Inferior parietal cortex (tissue), 1 donor: ENCODE measurements around the gene ACSL4.
"Not testable (repeated sequence)": the region's sequence is repeated elsewhere in the genome, so short reads cannot be mapped to it uniquely, and the experiment has no call there.

Source experiments
- DNase-seq: peaks from one replicate; pipeline ENCODE4 v3.0.0-alpha.2; 2016; ENCODE audit errors: extremely low spot score

Gene ACSL4

GRCh38 chrX:109672239-109672638 is 60.8 kb downstream of the ACSL4 start:
- no peak for DNase-seq

- DNase-seq = not testable (repeated sequence)
Measured at GRCh38 chrX:109671170-109671569, 61.9 kb downstream of the ACSL4 start.

- no peak for DNase-seq
Measured at GRCh38 chrX:109667986-109668385, 65.1 kb downstream of the ACSL4 start.

GRCh38 chrX:109660435-109661143 is 72.5 kb downstream of the ACSL4 start:
- no peak for DNase-seq

- DNase-seq = no peak
Measured at GRCh38 chrX:109658391-109658790, 74.7 kb downstream of the ACSL4 start.

- not testable (repeated sequence) for DNase-seq
Measured at GRCh38 chrX:109657364-109657763, 75.7 kb downstream of the ACSL4 start.

GRCh38 chrX:109656774-109657173 is 76.3 kb downstream of the ACSL4 start:
- no peak for DNase-seq

- DNase-seq = no peak
Measured at GRCh38 chrX:109655502-109656201, 77.4 kb downstream of the ACSL4 start.

GRCh38 chrX:109654516-109655109 is 78.4 kb downstream of the ACSL4 start:
- DNase-seq = no peak

- not testable (repeated sequence) for DNase-seq
Measured at GRCh38 chrX:109644671-109645070, 88.4 kb downstream of the ACSL4 start.

GRCh38 chrX:109643687-109644086 is 89.4 kb downstream of the ACSL4 start:
- no peak for DNase-seq

GRCh38 chrX:109638158-109638557 is 94.9 kb downstream of the ACSL4 start:
- DNase-seq = no peak

GRCh38 chrX:109637477-109637876 is 95.6 kb downstream of the ACSL4 start:
- not testable (repeated sequence) for DNase-seq

- no peak for DNase-seq
Measured at GRCh38 chrX:109635146-109635545, 97.9 kb downstream of the ACSL4 start.

GRCh38 chrX:109632906-109633504 is 100.1 kb downstream of the ACSL4 start:
- peak; percentile 22 for DNase-seq

GRCh38 chrX:109629310-109629709 is 103.7 kb downstream of the ACSL4 start:
- DNase-seq = no peak

GRCh38 chrX:109626637-109627036 is 106.4 kb downstream of the ACSL4 start:
- no peak for DNase-seq

GRCh38 chrX:109624641-109625616 is 108.1 kb downstream of the ACSL4 start, which contains the start of gene KCNE5:
KCNE5 (minus strand) TSS chrX:109625172; CDS start chrX:109625020, 152 bp downstream.
- no peak for DNase-seq

- no peak for DNase-seq
Measured at GRCh38 chrX:109623997-109624396, 109.1 kb downstream of the ACSL4 start.

- no peak for DNase-seq
Measured at GRCh38 chrX:109622270-109622669, 110.8 kb downstream of the ACSL4 start.

GRCh38 chrX:109619771-109620170 is 113.3 kb downstream of the ACSL4 start:
- no peak for DNase-seq
